ENCODE data around the gene TBXA2R.
"Not testable (repeated sequence)": the region's sequence is repeated elsewhere in the genome, so short reads cannot be mapped to it uniquely, and the experiment has no call there.

DNA sequence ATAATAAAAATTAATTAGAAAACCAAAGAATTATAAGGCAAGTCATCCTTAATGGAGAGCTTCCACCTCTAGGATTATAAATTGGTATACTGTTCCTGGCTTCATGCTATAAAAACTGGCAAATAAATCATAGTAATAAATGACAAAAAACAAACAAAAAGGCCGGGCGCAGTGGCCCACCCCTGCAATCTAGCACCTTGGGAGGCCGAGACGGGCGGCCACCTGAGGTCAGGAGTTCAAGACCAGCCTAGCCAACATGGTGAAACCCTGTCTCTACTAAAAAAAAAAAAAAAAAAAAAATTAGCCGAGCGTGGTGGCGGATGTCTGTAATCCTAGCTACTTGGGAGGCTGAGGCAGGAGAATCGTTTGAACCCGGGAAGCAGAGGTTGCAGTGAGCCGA is 36.6 kb downstream of the TBXA2R start:
- TF ChIP-seq, protein P1, sequence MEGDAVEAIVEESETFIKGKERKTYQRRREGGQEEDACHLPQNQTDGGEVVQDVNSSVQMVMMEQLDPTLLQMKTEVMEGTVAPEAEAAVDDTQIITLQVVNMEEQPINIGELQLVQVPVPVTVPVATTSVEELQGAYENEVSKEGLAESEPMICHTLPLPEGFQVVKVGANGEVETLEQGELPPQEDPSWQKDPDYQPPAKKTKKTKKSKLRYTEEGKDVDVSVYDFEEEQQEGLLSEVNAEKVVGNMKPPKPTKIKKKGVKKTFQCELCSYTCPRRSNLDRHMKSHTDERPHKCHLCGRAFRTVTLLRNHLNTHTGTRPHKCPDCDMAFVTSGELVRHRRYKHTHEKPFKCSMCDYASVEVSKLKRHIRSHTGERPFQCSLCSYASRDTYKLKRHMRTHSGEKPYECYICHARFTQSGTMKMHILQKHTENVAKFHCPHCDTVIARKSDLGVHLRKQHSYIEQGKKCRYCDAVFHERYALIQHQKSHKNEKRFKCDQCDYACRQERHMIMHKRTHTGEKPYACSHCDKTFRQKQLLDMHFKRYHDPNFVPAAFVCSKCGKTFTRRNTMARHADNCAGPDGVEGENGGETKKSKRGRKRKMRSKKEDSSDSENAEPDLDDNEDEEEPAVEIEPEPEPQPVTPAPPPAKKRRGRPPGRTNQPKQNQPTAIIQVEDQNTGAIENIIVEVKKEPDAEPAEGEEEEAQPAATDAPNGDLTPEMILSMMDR (IDR thresholded peaks at IDR 0.05): not testable (repeated sequence)
- not testable (repeated sequence) for TF ChIP-seq EP300 (IDR thresholded peaks at IDR 0.05; ENCODE audit: low read depth); POLR2A (IDR thresholded peaks at IDR 0.05); POLR2AphosphoS5 (IDR thresholded peaks at IDR 0.05)

Measured in transverse colon (tissue), 4 donors.